DMS 273 treated with DMSO at 0.1 percent for 48 hours (cell line): ENCODE data around the gene AXIN2.

Experiments used
- DNase-seq: peaks from one replicate; lab custom pipeline; 2025; lab: John Stamatoyannopoulos, UW

Gene AXIN2

GRCh38 chr17:65584604-65585521, 23.4 kb upstream of the AXIN2 start:
- no peak for DNase-seq

GRCh38 chr17:65583921-65584603, 22.6 kb upstream of the AXIN2 start:
- DNase-seq, result no peak

GRCh38 chr17:65576939-65577338, 15.5 kb upstream of the AXIN2 start:
- DNase-seq, result no peak

- DNase-seq, result no peak
Observed at GRCh38 chr17:65573282-65573602, 11.8 kb upstream of the AXIN2 start.

- DNase-seq, result no peak
Observed at GRCh38 chr17:65572581-65573281, 11.3 kb upstream of the AXIN2 start.

GRCh38 chr17:65572186-65572580, 10.7 kb upstream of the AXIN2 start:
- DNase-seq, result no peak

- DNase-seq, result no peak
Observed at GRCh38 chr17:65568918-65569317, 7.5 kb upstream of the AXIN2 start.

GRCh38 chr17:65567566-65567965, 6.1 kb upstream of the AXIN2 start:
- DNase-seq, result no peak

GRCh38 chr17:65565559-65565958, 4.1 kb upstream of the AXIN2 start:
- DNase-seq, result no peak

- DNase-seq, result peak; percentile 53
Observed at GRCh38 chr17:65564793-65565192, 3.3 kb upstream of the AXIN2 start.

- no peak for DNase-seq
Observed at GRCh38 chr17:65562206-65562531, 721 bp upstream of the AXIN2 start.

- DNase-seq, result peak; percentile 70
Observed at GRCh38 chr17:65560628-65561451, 608 bp downstream of the AXIN2 start.

GRCh38 chr17:65559804-65560627, 1.4 kb downstream of the AXIN2 start:
- DNase-seq, result no peak

- no peak for DNase-seq
Observed at GRCh38 chr17:65559461-65559803, 2.0 kb downstream of the AXIN2 start.

GRCh38 chr17:65558683-65559460, 2.6 kb downstream of the AXIN2 start:
- DNase-seq, result no peak

GRCh38 chr17:65558311-65558682, 3.2 kb downstream of the AXIN2 start:
- no peak for DNase-seq

GRCh38 chr17:65557349-65558310, 3.8 kb downstream of the AXIN2 start:
- no peak for DNase-seq

- no peak for DNase-seq
Observed at GRCh38 chr17:65556910-65557348, 4.5 kb downstream of the AXIN2 start.
